Activated T-helper 1 cell treated with Interleukin-2 at 50 U/mL for 16 hours (primary cell): Measurements from ENCODE around the gene P2RX2.

Source experiments
- DNase-seq: peaks from one replicate; pipeline ENCODE4 v3.0.0-alpha.2; 2020; ENCODE audit warnings: low read depth

Gene P2RX2

DNA sequence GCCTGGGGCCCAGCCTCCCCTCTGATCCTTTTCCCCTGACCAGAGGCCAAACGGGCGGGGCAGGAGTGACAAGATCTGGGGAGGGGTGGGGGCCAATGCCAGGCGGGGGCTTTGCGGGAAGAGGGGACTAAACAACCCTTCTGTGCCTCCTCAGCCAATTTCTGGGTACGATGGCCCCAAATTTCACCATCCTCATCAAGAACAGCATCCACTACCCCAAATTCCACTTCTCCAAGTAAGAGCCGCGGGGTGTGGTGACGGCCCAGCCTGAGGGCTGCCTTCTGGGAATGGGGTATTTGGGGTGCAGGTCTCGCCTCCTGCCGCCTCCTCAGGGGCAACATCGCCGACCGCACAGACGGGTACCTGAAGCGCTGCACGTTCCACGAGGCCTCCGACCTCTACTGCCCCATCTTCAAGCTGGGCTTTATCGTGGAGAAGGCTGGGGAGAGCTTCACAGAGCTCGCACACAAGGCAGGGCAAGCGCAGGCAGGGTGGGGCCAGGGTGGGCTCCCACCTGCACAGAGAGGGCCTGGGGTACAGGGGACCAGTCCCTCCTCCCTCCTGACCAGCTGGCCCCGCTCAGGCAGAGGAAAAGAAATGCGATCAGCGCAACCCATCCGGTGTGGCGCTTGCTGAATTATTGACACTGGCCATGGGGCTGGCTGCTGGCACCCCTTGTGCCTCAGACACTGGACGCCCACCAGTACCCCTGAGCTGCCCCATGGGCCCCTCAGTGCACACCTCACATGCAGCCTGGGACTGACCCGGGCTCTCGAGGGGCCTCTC, 1.7 kb downstream of the P2RX2 start:
- no peak for DNase-seq

DNA sequence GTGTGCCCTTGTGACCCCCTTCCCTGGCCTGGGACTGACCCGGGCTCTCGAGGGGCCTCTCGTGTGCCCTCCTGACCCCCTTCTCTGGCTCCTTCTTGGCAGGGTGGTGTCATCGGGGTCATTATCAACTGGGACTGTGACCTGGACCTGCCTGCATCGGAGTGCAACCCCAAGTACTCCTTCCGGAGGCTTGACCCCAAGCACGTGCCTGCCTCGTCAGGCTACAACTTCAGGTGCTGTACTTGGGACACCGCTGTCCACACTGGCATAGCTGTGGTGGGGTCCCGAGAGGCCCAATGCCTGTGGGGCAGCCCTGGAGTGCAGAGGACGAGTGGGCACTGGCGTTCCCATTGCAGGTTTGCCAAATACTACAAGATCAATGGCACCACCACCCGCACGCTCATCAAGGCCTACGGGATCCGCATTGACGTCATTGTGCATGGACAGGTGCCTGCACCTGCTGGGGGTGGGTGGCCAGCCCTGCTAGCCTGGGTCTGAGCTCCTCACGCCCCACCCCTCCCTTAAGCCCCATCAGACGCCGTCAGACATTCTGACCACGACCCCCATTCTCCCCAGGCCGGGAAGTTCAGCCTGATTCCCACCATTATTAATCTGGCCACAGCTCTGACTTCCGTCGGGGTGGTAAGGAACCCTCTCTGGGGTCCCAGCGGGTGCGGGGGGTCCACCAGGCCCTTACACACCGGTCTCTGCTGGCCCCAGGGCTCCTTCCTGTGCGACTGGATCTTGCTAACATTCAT, 2.5 kb downstream of the P2RX2 start:
- no peak for DNase-seq

DNA sequence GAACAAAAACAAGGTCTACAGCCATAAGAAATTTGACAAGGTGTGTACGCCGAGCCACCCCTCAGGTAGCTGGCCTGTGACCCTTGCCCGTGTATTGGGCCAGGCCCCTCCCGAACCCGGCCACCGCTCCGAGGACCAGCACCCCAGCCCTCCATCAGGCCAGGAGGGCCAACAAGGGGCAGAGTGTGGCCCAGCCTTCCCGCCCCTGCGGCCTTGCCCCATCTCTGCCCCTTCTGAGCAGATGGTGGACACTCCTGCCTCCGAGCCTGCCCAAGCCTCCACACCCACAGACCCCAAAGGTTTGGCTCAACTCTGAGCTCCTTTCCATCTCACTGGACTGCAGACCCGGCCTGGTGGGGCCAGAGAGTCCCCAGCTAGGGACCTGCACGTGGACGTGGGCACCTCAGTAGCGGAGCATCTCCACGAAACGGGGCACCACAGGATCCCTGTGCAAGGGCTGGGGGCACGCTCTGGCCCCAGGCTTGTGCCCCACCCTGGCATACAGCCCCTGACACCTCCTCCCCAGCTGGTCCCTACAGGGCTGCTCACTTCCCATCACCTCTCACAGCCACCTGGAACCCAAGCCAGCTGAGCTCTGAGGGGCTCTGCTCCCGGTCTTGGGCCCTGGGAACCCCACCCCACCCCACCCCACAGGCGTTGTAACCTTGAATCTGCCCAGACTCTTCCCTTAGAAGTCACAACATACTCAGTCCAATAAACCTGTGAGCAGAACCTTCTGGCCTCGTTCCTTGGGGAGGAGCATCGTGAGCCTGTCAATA, 3.3 kb downstream of the P2RX2 start:
- no peak for DNase-seq

DNA sequence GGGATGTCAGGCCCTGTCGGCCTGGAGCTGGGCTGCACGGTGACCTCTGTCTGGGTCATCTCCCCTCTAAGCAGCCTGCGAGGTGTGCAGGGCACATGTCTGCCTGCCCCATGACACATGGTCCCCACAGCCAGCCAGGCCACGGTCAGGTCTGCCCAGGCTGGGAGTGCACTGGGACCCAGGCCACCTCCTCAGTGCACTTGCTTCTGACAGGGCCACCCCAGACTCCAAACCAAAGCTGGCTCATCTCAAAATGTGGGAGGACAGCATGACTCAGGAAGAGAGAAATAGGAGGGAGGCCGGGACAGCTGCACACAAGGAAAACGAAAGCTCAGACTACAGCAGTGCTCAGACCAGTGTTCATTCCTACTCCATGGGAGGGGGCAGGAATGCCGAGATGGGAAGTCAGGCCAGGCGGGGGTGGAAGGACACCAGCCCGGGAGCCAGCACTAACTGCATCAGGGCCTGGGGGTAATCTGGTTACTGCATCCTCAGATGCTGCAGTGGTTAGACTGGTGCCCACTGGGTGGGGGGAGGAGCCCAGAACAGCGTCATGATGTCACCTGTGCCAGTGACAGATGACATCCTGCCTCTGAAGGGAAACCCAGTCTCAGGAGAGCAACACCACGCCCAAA, 4.0 kb downstream of the P2RX2 start:
- no peak for DNase-seq

DNA sequence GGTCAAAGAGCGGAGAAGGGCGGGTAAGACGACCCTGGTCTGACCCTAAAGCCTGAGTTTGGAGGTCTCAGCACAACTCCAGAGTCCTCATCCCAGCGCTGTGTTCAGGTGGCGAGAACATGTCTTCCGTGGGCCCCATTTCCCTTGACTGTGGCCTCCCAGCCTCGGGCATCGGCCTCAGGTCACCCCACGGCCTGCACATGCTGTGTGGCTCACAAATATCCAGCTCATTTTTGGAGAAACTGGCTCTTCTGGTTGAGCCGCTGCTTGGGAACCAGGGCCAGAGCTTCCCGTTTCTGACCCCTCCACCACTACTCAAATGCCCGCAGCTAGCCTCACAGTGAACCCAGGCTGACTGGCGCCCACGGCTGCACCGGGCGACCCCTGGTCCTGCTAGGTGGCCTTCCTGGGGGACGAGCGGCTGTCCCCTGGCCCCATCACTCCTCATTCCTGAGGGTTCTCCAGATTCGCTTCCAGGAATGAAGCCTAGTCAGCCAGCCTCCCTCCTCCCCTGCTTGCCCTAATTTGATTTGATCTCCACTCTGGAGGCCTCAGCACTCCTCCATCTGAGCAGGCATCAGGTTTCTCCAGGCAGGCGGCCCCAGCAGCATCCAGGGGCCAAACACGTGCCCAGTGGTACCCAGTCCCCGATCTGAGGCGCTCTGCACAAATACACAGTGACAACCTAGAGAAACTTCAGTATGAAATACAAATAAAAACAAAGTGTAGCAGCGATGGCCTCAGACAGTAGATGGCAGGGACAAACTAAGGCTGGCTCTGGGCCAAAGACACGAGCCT, 4.7 kb downstream of the P2RX2 start:
- no peak for DNase-seq

DNA sequence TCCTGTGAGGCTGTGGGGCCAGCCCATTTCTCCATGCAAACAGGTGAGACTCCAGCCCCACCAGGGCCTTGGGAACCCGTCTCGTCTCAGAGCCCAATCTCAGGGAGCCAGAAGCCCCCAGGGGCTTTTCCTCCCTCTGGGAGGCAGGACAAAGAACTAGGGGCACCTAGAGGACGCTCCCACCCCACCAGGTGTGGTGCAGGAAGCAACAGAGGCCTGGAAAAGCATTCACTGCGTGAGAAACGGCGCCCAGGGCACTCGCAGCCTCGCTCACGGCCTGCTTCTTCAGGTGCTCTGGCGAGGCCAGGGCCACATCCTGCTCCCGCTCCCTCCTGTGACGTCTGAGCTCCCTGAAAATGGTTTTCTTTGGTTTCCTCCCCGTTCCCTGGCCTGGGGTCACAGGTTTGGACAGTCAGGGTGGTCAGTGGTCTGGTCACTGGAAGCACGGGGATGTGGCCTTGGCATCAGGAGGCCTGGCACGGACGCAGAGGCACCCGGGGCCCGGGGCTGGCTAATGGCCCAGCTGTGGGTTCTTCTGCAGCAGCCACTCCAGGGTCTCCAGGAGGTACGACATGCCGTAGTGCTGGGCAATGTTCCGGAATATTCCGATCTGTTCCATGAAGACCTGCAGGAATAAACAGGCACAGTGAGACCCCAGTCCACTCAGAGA, 5.7 kb downstream of the P2RX2 start:
- DNase-seq: no peak

DNA sequence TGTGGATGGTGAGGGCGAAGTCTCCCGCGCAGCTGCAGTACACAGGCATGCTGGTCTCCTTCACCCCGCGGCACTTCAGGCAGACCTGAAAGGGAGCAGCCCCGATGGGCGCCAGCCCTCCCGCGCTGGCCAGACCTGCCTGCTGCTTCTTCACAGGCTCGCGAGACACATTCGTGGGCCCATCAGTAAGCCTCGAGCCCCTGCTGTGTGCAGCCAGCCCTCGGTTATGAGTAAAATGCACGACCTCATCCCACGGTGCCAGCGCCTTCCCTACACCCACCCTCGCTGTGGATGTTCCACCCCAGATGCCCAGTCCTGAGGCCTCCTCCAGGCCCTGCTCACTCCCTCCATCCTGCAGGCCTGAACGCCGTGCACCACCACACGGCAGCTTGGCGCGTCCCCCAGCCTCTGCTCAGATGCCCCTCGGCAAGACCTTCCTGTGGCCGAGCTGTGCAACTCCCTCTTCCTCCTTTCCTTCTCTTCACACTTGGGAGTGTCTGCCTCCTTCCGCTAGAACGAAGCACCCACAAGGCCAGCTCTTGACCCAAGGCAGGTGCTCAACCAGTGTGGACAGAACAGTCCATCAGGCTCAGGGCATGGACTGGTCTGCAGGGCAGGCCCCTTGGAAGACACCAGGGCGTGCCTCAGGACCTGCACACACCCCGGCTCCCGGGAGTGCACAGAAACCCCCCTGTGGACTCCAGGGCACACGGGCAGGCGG, 6.5 kb downstream of the P2RX2 start:
- no peak for DNase-seq

DNA sequence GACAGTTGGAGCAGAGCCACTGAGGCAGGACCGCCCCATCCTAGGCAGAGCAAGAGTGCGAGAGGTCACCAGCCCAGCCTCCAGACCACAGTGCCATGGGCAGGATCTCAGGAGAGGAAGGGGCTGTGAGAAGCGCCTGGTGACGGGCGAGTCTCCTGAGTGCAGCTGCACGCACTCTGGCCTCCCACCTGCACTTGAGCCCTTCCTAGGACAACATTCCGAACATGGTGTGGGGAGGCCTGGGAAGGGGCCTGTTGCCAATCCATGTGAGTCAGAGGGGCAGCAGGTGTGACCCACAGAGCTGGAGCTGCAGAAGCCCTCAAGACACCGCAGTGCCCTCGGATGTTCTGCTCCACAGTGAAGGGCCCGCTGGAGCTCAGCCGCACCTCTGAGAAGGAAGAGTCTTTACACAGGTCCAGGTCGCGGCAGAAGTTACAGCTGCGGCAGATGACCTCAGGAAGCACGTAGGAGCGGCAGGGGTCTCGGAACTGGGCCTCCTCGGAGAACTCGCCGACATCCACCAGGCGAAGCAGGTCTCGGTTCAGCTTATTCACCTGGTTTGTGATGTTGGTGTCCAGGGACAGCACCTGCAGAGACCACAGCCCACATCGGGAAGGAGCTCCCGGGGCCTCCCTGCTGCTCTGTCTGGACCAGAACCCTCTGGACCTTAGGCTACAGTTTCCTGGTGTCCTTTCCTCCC, 7.3 kb downstream of the P2RX2 start:
- DNase-seq: no peak

DNA sequence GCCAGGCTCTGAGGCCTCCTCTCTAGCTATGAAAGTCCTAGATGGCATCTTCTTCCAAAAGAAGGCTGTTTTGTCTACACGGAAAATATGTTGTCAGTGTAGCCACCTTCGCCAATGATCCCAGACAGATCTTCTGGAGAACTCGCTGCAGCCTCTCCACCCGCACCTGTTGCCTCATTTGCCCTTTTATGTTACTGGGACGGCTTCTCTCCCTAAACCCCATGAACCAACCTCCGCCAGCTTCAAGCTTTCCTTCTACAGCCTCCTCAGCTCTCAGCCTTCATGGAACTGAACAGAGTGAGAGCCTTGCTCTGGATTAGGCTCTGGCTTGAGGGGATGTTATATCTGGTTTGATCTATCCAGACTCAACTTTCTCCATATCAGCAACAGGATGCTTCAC, 10.8 kb downstream of the P2RX2 start:
- no peak for DNase-seq

DNA sequence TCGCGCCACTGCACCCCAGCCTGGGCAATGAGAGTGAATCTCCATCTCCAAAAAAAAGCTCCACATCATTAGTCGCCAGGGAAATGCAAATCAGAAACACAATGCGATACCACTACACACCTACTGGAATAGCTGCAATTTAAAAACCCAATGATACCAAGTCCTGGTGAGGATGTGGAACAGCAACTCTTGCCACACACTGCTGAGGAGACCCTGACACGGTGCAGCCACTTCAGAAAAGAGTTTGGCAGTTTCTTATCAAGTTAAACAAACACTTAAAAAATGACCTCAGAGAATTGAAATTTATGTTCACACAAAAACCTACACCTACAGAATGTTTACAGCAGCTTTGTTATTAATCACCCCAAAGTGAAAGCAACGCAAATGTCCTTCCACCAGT, 12.1 kb downstream of the P2RX2 start:
- DNase-seq: no peak

DNA sequence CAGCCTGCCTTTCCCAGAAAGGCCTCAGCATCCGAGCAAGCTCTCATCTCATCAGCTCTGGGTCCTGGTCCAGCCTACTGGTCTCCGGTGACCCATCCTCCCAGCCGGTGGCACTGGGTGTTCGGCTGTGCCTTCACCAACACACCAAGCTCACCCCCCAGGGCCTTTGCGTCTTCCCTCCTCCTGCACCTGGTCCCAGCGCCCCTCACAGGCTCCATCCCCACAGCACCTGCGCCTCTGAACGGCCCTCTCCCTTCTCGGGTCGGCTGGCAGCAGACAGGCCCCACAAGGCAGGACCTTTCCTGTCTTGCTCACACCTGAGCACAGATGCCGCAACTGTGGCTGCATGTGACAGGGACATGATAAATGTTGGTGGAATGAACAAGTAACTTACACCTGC, 13.1 kb downstream of the P2RX2 start:
- no peak for DNase-seq

DNA sequence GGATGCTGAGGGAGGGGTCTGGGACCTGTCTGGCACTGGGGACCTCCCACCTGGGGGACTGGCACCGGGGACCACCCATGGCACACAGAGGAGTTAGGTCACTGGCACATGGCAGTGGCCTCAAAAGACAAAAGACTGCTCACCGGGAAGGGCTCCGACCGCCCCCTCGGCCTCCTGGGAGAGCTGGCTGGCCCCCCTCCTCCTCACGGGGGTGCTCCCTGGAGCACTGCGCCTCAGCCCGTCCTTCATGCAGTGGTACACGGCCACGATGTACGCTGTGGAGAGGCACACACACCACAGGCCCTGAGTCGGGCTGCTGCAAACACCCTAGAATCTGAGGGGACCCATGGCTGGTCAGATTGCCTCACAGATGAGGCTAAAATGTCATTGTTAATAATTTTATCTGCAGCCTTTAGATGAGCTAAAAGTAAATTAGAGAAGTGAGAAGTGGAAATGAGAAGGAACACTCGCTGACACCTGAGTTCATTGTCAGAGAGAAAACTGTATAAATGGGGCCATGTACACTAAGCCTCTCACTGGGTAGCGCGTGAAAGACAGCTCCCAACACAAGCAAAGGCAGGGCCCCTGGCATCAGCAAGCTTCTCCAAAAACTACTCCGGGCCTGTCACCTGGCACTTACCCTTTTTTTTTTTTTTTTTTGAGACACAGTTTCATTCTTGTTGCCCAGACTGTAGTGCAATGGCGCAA, 14.1 kb downstream of the P2RX2 start:
- no peak for DNase-seq

DNA sequence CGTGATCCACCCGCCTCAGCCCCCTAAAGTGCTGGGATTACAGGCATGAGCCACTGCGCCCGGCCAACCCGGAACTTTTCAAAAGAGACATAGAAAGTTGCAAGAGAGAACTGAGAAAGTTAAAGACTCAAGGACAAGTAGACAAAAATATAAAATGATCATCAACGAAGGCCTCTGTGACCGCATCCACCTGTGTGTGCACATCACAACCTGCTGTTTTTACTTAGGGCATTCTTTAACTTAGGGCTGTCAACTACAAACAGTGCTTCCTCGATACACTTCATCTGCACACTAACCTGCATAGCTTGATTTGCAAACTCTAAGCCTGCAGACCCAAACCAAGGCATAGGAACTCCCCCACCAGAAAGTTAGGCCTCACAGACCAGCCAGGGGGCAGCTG, 14.8 kb downstream of the P2RX2 start:
- DNase-seq: no peak

DNA sequence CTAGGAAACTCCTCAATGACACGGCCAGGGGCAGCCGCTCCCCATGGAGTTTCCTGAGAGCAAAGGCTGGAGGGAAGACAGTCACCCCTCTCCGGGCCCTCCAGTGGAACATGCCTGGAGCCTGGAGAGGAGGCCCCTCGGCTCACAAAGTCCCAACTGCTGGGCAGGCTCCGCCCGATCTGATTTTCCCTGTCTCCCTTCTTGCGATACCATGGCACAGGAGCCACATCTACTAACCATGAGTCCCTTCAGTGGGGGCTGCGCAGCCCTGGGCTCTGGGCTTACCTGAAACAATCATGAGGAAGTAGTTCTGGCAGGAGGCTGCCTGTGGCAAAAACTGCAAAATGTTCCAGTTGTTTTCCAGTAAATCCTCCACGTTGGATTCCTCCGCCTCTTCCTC, 15.3 kb downstream of the P2RX2 start:
- no peak for DNase-seq

DNA sequence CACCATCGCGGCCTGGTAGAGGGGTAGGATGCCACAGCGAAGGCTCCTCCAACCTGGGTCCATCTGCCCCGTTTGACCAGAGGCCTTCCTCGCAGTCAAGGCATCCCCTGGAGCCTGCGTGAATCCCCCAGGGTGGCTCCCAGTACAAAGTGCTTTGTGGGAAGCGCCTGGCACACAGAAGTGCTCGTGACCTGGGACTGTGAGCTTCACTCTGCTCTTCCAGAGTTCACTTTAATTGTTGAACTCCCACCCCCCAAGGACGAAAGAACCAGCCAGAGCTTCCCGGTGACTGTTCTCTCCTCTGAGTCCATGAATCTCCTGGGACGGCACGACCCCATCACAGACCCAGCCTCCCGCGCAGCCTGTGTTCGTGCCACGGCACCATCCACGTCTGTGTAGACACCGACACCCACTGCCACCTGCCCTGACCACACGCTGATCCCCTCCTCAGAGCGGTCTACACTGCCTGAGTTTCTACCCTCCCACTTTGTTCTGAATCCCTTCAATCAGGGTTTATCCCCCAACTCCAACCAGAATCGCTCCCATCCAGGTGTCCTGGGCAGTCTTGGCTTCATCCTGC, 15.9 kb downstream of the P2RX2 start:
- DNase-seq: no peak

DNA sequence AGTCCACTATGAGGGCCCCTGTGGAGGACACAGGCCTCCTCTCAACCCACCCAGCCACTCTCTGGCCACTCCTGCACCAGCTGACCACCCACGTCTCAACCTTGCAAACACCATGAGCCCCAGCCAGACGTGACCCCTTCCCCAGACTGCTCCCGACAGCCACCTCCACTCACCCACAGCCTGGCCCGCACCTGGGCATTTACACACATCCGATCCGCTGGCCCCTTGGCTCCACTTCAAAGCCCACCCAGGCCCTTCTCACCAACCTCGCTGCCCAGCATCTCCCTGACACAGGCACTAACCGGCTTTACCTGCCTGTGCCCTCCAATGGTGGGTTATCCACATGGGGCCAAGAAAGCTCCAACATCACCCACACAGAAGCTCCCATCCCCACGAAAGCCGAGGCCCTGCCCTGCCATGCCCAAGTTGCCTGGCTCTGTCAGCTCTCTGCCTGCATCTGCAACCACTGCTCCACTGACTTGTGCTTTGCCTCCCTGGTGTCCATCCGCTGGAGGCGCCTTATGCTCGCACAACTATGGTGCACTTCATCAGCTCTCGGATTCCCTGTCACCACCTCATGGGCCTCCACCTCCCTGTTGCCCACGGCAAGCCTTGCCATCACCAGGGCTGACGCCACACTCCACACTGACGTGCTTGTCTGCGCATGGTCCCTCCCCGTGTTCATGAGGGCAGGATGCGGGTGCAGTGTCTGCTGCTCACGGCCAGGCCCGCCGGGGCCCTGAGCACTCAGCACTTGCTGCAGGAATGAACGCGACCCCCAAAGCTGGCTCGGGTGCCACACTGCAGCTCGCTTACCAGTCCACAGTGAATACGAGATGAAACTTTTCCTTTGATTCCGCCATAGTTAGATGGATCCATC, 16.7 kb downstream of the P2RX2 start:
- DNase-seq: no peak

DNA sequence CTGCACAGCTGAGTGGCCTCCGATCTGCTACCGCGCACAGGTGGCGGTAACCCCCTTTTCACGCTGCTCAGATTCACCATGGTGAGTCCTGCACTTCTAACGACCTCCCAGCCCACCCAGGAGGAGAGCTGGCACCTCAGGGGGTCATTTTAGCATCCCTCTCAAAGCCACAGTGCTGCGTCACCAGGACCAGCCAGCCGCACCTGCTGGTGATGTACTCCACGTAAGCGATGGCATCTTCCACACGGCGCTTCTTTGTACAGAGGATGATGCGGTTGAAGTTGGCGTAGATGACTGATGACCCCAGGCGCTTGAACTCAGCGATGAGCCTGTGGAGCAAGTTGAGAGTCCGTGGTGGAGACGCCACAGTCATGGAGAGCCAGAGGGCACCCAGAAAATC, 19.2 kb downstream of the P2RX2 start:
- no peak for DNase-seq
